ENCODE measurements around the gene B2M. TPM values are rescaled to one million over a fixed set of nuclear protein-coding genes. Genes with fewer than 3 reads are reported as not detected.

The B2M gene
- total and polyA plus RNA-seq, 10 of the 15 experiments (the other 5 are each of a cell fraction or from before 2014, with no cell fraction given) = 2,901 to 22,794 (median 8,374) TPM

GRCh38 chr15:44697014-44697413 lies 14.3 kb upstream of the B2M start:
- RAD21 ChIA-PET (ENCODE audit: unreplicated experiment) = interaction anchor here (2.6 kb wide), 1 partner anchor 33 kb away, joined by 13 read pairs; the partner anchor contains the start of gene SPG11
- Histone ChIP-seq H3K9me3 (replicated peaks; ENCODE audit: control insufficient read depth, insufficient read depth, low read length) (peaks cover 2% of the 10 kb centered on the region; the same call in 1 of the 3 replicates), H4K20me1 (ENCODE audit: control insufficient read depth, insufficient read depth) (no peaks in the 10 kb centered on the region), H3K79me2 (ENCODE audit: control insufficient read depth, insufficient read depth, low read length) (no peaks in the 10 kb centered on the region), H3K27ac (ENCODE audit: control insufficient read depth, insufficient read depth) (no peak overlapping the region), H3K4me1 (ENCODE audit: control insufficient read depth, insufficient read depth, low read length) (no peaks in the 10 kb centered on the region), H2AFZ (ENCODE audit: control insufficient read depth, low read depth, low read length) (no peak overlapping the region), H3K27me3 (replicated peaks in 1 of 2; ENCODE audit: control insufficient read depth in 2 of 2, insufficient read depth in 2 of 2, low read length in 1 of 2) (no peaks in the 10 kb centered on the region; a peak in 1 of 4 replicates), H3K4me3 (no peak overlapping the region), H3K4me2 (ENCODE audit: control insufficient read depth, insufficient read depth) (no peak overlapping the region), H3K9ac (ENCODE audit: control insufficient read depth, insufficient read depth, low read length) (no peak overlapping the region), H3K36me3 (ENCODE audit: control insufficient read depth in 2 of 2, insufficient read depth in 2 of 2, low read length in 1 of 2) (no peaks in the 10 kb centered on the region)
- no peak for DNase-seq (ENCODE audit: low read depth, low spot score)
- no TSS peak for BruUV-seq (replicated peaks)
- FAIRE-seq = no peak
- no peak for ATAC-seq
- TF ChIP-seq SUZ12 (IDR thresholded peaks at IDR 0.05; ENCODE audit: unreplicated experiment) = no peak
- TF ChIP-seq ESRRA (IDR thresholded peaks at IDR 0.05; ENCODE audit: low read length) = no peak
- no peak for TF ChIP-seq GABPA (IDR thresholded peaks at IDR 0.05; ENCODE audit: low read depth)
- TF ChIP-seq KAT2A (conservative IDR thresholded peaks at IDR 0.05; ENCODE audit: control insufficient read depth, low read depth, low read length) = no peak
- no peak for TF ChIP-seq RCOR1 (conservative IDR thresholded peaks at IDR 0.05; ENCODE audit: low read depth, low read length)
- no peak for TF ChIP-seq ASH2L (IDR thresholded peaks at IDR 0.05; ENCODE audit: borderline replicate concordance, low read depth)
- TF ChIP-seq SMAD5 (IDR thresholded peaks at IDR 0.05; ENCODE audit: low read depth) = no peak
- TF ChIP-seq NFYA (IDR thresholded peaks at IDR 0.05; ENCODE audit: borderline replicate concordance, low read depth, low read length) = no peak
- no peak for TF ChIP-seq MEF2B (IDR thresholded peaks at IDR 0.05; ENCODE audit: partially characterized antibody, poor library complexity, severe bottlenecking)
- TF ChIP-seq IKZF1 (conservative IDR thresholded peaks at IDR 0.05) = no peak
- no peak for TF ChIP-seq ATF2 (IDR thresholded peaks at IDR 0.05; ENCODE audit: low read length)
- no peak for TF ChIP-seq RUNX3 (IDR thresholded peaks at IDR 0.05; ENCODE audit: low read length)
- no peak for TF ChIP-seq NKRF (conservative IDR thresholded peaks at IDR 0.05)
- TF ChIP-seq NFXL1 (IDR thresholded peaks at IDR 0.05; ENCODE audit: borderline replicate concordance) = no peak
- no peak for TF ChIP-seq FOS (IDR thresholded peaks at IDR 0.05; ENCODE audit: borderline replicate concordance, extremely low read depth, insufficient read length)
- TF ChIP-seq NFIC (IDR thresholded peaks at IDR 0.05; ENCODE audit: low read depth, low read length) = no peak
- in situ Hi-C loops (cut with MboI) (no loop called here), intact Hi-C loops (cut with micrococcal nuclease; ENCODE audit: unreplicated experiment) (no loop called here)
- POLR2A ChIA-PET = interaction anchor here (0.9 to 1.9 kb wide), 2 partner anchors 10 to 25 kb away, joined by 3 to 6 read pairs; no protein-coding TSS in a partner anchor
- CTCF ChIA-PET = interaction anchor here (1.8 to 2.4 kb wide), 2 partner anchors 10 to 40 kb away, joined by 3 to 8 read pairs; partner anchors contain the start of gene TRIM69
- SMC1A ChIA-PET (ENCODE audit: uncharacterized antibody, unreplicated experiment) = interaction anchor here (0.7 to 1.8 kb wide), 5 partner anchors 11 to 217 kb away, joined by 3 to 8 read pairs (median 5); partner anchors contain the start of gene SPG11
